Fibroblast of the aortic adventitia (primary cell): ENCODE results near the gene MYO16. TPM values are rescaled to one million over a fixed set of nuclear protein-coding genes. Genes with fewer than 3 reads are reported as not detected.

Experiments
- DNase-seq: peaks from one replicate; pipeline ENCODE4 v3.0.0-alpha.2; 2010; ENCODE audit warnings: low read depth
- H3K4me3 ChIP-seq: 2 replicates; pipeline ENCODE4 v1.5.1; 2011; ENCODE audit warnings: low read depth, mild to moderate bottlenecking, control low read depth, low read length, moderate library complexity
- total RNA-seq: library from RNA; depleted of rRNA; stranded (reverse); fragments of >200 nt; gene quantifications from 2 replicates; pipeline ENCODE4 v1.2.3, GENCODE V29; 2012; ENCODE audit warnings: low replicate concordance
- TF ChIP-seq, protein P1 (sequence below): IDR thresholded peaks from 2 replicates; pipeline ENCODE4 v1.5.1; 2011; ENCODE audit warnings: mild to moderate bottlenecking, low read length, control low read depth, inconsistent platforms; ENCODE audit not compliant: insufficient read depth

Gene MYO16
- total RNA-seq, 1 donor, result under 0.01 TPM

DNA sequence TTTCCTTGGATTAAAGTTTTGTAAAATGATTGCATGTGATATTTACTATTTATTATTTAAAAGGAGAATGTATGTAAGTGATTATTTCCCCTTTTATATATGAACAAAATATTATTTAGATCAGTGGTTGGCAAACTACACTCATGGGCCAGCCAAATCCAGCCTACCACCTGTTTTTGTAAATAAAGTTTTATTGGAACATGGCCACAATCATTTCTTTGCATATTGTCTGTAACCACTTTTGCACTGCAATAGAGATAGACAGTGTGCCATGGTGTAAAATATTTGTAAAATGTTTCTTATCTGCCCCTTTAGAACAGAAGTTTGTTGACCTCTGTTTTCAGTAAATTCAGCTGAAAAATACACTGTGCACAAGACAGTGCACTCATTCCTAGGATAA, 426.4 kb downstream of the MYO16 start:
- H3K4me3 ChIP-seq, result no peak overlapping the region
- DNase-seq, result no peak
- TF ChIP-seq, protein P1, sequence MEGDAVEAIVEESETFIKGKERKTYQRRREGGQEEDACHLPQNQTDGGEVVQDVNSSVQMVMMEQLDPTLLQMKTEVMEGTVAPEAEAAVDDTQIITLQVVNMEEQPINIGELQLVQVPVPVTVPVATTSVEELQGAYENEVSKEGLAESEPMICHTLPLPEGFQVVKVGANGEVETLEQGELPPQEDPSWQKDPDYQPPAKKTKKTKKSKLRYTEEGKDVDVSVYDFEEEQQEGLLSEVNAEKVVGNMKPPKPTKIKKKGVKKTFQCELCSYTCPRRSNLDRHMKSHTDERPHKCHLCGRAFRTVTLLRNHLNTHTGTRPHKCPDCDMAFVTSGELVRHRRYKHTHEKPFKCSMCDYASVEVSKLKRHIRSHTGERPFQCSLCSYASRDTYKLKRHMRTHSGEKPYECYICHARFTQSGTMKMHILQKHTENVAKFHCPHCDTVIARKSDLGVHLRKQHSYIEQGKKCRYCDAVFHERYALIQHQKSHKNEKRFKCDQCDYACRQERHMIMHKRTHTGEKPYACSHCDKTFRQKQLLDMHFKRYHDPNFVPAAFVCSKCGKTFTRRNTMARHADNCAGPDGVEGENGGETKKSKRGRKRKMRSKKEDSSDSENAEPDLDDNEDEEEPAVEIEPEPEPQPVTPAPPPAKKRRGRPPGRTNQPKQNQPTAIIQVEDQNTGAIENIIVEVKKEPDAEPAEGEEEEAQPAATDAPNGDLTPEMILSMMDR, result no peak

DNA sequence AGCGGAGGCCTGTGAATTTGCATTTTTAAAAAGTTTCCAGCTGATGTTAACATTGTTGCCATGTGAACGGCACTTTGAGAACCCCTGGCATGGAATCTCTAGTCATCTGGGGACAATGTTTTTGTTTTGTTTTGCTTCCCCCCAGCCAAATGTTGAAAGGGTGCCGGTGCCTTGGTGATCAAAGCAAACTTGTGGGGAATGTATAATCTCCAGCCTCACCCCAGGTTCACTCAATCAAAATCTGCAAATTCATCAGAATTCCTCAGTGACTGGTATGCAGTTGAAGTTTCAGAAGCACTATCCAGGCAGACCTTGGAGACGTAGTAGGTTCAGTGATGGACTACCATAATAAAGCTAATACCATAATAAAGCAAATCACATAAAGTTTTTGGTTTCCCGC, 428.7 kb downstream of the MYO16 start:
- TF ChIP-seq, protein P1, result no peak
- no peak overlapping the region for H3K4me3 ChIP-seq
- no peak for DNase-seq

DNA sequence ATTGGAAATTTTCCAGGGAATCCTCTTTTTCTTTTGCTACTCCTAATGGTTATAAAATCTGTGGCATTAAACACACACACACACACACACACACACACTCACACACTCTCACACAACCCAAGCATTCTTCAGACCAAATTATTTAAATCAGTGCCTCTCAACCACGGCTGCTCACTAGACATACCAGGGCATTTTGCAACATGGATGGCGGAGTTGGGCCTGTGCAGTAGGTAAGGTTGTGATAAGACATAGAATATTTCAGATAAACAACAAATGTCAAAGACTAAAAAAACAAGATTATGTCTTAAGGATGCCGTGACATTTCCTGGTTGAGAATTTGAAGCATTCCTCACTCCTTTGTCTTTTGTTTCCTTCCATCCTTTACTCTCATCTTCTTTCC, 443.1 kb downstream of the MYO16 start:
- TF ChIP-seq, protein P1, result no peak
- DNase-seq, result no peak

DNA sequence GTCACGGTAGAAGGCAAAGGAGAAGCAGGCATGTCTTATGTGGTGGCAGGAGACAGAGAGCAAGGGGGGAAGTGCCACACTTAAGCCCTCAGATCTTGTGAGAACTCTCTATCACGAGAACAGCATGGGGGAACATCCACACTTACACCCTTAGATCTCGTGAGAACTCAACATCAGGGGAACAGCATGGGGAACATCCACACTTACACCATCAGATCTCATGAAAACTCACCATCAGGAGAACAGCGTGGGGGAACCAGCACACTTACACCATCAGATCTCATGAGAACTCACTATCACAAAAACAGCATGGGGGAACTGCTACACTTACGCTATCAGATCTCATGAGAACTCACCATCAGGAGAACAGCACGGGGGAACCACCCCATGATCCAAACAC, 445.0 kb downstream of the MYO16 start:
- DNase-seq, result no peak
- TF ChIP-seq, protein P1, result no peak
- H3K4me3 ChIP-seq, result no peak overlapping the region

More for the DNA sequence above, 443.1 kb downstream of the MYO16 start:
- no peak overlapping the region for H3K4me3 ChIP-seq

DNA sequence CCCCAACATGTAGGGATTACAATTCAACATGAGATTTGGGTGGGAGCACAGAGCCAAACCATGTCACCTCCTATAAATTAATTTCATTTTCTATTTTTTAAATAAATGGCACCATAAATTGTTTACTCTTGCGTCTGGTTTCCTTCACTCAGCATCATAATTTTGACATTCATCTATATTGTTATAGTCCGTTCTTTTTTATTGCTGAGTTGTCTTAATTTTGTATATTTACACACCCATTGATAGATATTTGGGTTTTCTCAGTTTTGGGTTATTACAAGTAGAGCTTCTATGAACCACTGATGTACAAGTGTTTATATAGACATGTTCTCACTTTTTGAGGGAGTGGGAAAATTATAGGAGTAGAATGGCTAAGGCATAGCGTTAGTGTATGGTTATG, 445.4 kb downstream of the MYO16 start:
- DNase-seq, result no peak
- TF ChIP-seq, protein P1, result no peak
- no peak overlapping the region for H3K4me3 ChIP-seq

DNA sequence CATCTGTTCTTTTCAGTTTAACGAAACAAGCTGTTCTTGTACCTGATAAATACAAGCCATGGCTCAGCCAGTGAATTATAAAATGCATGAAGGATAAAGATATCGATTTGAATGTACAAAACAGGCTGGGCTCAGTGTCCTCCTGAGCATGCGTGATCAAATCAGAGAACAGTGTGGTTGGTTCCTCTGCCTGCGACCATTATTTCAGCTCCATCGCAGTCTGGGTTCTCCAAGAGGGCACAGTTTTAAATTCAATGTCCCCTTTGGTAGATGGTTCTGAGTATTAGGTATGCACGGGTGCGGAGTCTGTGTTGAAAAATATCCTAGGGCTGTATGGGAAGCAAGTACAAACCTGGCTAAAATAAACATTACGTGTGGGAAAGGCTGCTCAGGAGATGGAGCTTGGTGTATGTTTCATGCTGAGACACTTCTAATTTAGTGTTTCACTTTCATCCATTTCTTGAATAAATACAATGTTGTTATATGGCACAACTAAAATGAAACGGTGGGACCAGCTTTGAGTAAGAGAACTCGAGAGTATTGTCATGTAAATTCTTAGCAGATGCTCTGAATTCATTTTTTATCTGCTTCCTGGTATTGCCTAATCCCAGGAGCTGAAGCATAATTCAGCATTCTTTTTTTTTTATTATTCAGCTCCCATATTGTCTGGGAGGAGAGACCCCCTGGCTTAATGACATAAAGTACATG, 458.7 kb downstream of the MYO16 start:
- no peak for DNase-seq

More for the DNA sequence above, 458.7 kb downstream of the MYO16 start:
- H3K4me3 ChIP-seq, result no peak overlapping the region
- TF ChIP-seq, protein P1, result no peak
